GM21367 (cell line): ENCODE results near the gene IRF2BPL.
A peak's percentile ranks its signal among the peaks of the same experiment; 100 is the strongest.

ENCODE experiments used
- ATAC-seq: cut with Tn5 transposase; IDR thresholded peaks from one replicate; pipeline ENCODE4 v1.9.1; 2021; ENCODE audit not compliant: unreplicated experiment

Gene IRF2BPL

DNA sequence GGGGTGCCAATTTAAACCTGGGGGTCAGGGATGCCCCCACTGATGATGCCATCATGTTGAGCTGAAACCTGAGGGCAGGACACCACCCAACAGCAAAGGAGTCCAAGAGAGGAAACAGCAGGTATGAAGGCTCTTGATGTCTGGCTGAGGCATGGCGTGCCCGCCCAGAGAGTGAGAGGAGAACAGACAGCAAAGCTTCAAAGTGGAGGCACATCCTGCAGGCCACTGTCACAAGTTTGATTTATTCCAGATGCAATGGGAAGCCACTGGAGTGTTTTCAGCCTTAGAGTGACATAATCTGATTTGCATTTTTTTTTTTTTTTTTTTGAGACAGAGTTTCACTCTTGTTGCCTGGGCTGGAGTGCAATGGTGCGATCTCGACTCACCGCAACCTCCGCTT is 34.8 kb downstream of the IRF2BPL start:
- no peak for ATAC-seq

DNA sequence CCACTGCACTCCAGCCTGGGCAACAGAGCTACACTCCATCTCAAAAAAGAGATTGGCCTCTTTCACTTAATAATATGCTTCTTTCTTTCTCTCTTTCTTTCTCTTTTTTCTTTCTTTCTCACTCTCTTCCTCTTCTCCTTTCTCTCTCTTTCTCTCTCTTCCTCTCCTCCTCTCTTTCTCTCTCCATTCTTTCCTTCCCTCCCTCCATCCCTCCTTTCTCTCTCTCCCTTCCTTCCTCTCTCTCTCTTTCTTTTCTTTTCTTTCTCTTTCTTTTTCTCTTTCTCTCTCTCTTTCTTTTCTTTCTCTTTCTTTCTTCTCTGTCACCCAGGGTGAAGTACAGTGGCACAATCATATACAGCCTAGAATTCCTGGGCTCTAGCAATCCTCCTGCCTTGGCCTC is 38.4 kb downstream of the IRF2BPL start:
- no peak for ATAC-seq

- ATAC-seq, result no peak
These were observed 40.5 kb downstream of the IRF2BPL start for GRCh38 chr14:76987956-76988520.

GRCh38 chr14:76986231-76986565 is 42.3 kb downstream of the IRF2BPL start:
- no peak for ATAC-seq

GRCh38 chr14:76985540-76986230 is 42.8 kb downstream of the IRF2BPL start:
- no peak for ATAC-seq

DNA sequence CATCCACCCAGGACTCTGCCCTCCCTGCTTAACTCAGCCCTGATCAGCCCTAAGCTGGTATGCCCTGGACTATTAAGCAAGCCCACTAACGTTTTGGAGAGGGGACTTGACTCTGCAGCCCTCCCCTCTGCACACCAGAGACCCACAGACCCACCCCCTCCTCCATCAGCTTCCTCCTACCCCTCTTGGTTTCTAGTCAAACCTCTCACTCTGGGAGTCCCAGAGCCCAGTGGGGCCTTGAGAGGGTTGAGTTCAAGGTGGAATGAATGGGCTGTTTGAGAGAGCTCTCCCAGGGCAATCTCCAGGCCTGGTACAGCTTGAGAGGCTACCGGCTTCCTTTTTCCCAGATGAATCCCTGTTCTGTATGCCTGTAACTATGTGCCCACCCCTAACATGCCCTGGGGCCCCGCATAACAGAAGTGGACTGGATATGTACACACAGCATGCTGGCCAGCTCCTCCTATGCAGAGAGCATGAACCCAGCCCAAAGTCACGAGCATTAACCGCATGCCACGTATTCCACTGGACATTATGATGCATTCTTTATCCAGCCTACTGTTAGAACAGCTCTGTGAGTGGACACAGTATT is 43.6 kb downstream of the IRF2BPL start:
- no peak for ATAC-seq

DNA sequence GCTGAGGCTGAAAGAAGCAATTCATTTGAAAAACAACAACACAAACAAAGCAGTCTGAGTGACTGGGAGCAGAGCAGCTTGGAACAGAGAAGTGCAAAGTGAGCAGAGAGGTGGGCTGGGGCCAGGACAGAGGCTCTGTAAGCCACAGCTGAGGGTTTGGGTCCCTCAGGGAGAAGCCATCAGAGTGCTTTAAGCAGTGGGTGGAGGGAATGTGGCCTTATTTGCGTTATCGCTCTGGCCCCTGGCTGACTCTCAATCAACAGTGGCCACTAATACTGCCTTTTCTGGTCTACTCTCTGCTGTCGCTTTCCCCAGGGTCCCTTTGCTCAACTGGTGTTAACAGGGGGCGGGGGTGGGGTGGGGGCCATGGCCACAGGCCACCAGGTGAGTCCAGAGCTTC is 44.2 kb downstream of the IRF2BPL start:
- no peak for ATAC-seq

GRCh38 chr14:76981670-76982069 is 46.8 kb downstream of the IRF2BPL start:
- no peak for ATAC-seq

- ATAC-seq, result peak; percentile 92
These were observed 50.5 kb downstream of the IRF2BPL start for GRCh38 chr14:76977793-76978720.

DNA sequence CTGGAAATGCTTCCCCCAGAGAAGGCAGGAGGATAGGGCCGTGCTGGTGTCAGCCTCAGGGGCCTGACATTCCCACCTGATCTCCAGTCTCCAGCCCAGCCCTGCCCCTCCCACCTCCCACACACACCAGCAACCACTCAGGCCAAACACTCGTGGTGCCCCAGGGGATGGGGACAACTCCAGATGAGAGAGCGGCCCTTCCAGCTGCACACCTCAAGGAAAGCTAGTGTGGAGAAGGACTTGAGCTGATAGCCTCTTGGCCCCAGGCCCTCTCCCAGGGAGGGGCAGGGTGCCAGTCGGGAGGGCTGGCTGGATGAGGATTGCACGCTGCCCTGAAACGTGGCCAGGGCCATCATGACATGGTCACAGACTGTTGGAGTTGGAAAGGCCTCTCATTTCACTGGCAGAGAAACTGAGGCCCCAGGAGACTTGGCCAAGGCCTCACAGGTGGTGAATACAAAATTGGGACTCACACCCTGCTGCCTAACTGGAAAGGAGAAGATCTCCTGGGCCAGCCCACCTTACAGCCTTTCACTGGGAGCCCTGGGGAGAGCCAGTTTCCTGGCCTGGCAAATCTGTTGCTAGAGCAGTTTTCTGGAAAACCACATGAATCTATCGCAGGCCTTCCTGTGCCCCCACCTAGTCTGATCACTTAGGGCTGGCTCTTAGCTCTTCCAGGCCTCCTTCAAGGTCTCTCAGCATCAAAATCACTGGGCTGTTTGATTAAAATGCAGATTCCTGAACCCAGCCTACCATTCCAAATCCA is 52.1 kb downstream of the IRF2BPL start:
- ATAC-seq, result no peak

- ATAC-seq, result no peak
These were observed 52.7 kb downstream of the IRF2BPL start for GRCh38 chr14:76975812-76976211.

DNA sequence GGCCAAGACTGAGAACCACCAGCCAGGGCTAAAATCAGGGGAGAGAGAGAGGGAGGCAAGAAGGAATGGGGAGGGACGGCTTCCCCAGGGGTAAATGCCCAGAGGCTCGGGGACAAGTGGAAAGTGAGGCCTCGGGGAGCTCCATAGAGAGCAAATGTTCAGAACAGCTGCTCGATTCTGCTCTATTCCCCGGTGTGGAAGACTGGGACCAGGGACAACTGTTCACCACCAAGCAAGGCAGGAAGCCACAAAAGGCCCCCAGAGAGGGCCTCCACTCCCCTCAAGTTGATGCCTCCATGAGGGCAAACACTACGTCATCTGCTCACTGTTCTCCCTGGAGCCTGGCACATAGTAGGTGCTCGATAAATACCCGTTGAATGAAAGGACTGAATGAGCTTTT is 53.5 kb downstream of the IRF2BPL start:
- ATAC-seq, result no peak
